GM21526 (cell line): Measurements from ENCODE around the gene PNPLA7.

Source experiments
- ATAC-seq: cut with Tn5 transposase; IDR thresholded peaks from one replicate; pipeline ENCODE4 v1.9.1; 2021; ENCODE audit warnings: moderate library complexity; ENCODE audit not compliant: unreplicated experiment, low FRiP score

PNPLA7 gene

GRCh38 chr9:137497921-137498719, 52.1 kb downstream of the PNPLA7 start:
- ATAC-seq, result no peak

- no peak for ATAC-seq
These were observed 53.4 kb downstream of the PNPLA7 start for GRCh38 chr9:137496601-137497375.

GRCh38 chr9:137494550-137495351, 55.5 kb downstream of the PNPLA7 start:
- ATAC-seq, result no peak

GRCh38 chr9:137494104-137494544, 56.1 kb downstream of the PNPLA7 start:
- no peak for ATAC-seq

- no peak for ATAC-seq
These were observed 56.7 kb downstream of the PNPLA7 start for GRCh38 chr9:137493364-137494103.

GRCh38 chr9:137492464-137493363, 57.5 kb downstream of the PNPLA7 start:
- ATAC-seq, result no peak

- ATAC-seq, result no peak
These were observed 58.3 kb downstream of the PNPLA7 start for GRCh38 chr9:137491735-137492432.

GRCh38 chr9:137490532-137491186, 59.5 kb downstream of the PNPLA7 start:
- ATAC-seq, result no peak

- ATAC-seq, result no peak
These were observed 61.3 kb downstream of the PNPLA7 start for GRCh38 chr9:137488906-137489305.

- no peak for ATAC-seq
These were observed 61.9 kb downstream of the PNPLA7 start for GRCh38 chr9:137488327-137488653.

- ATAC-seq, result no peak
These were observed 62.5 kb downstream of the PNPLA7 start for GRCh38 chr9:137487454-137488326.

- ATAC-seq, result no peak
These were observed 63.4 kb downstream of the PNPLA7 start for GRCh38 chr9:137486545-137487453.

- no peak for ATAC-seq
These were observed 64.1 kb downstream of the PNPLA7 start for GRCh38 chr9:137486141-137486490.

GRCh38 chr9:137485343-137486140, 64.7 kb downstream of the PNPLA7 start:
- ATAC-seq, result no peak

- ATAC-seq, result no peak
These were observed 65.5 kb downstream of the PNPLA7 start for GRCh38 chr9:137484551-137485315.
